Nephron (organoid): ENCODE data around the gene KRI1.
A peak's percentile ranks its signal among the peaks of the same experiment; 100 is the strongest.

Experiments
- H3K27ac Mint-ChIP-seq, 3 experiments: 2 replicates each; pipeline ENCODE4 v1.8.0; 2020; ENCODE audit warnings: mixed read lengths in 3 of 3, mild to moderate bottlenecking in 2 of 3, moderate library complexity in 1 of 3
- H3K27me3 Mint-ChIP-seq: 2 replicates; pipeline ENCODE4 v1.8.0; 2021; ENCODE audit warnings: low read depth, mild to moderate bottlenecking, moderate library complexity, mixed read lengths
- H3K36me3 Mint-ChIP-seq: 2 replicates; pipeline ENCODE4 v1.8.0; 2020; ENCODE audit warnings: low read depth, mixed read lengths
- H3K4me1 Mint-ChIP-seq: 2 replicates; pipeline ENCODE4 v1.8.0; 2020; ENCODE audit warnings: mixed read lengths
- H3K4me3 Mint-ChIP-seq, 3 experiments: 2 replicates each; pipeline ENCODE4 v1.8.0; 2020; ENCODE audit warnings: mild to moderate bottlenecking in 3 of 3, mixed read lengths in 3 of 3, moderate library complexity in 2 of 3
- H3K9me3 Mint-ChIP-seq: 2 replicates; pipeline ENCODE4 v1.8.0; 2020; ENCODE audit warnings: mixed read lengths
- CTCF ChIP-seq, 3 experiments: fragments of 200-600 bp; sonication (generic); IDR thresholded peaks; one replicate each; pipeline ENCODE4 v1.5.0; 2021; ENCODE audit warnings: antibody characterized with exemption in 3 of 3; ENCODE audit not compliant: unreplicated experiment in 3 of 3

The KRI1 gene

DNA sequence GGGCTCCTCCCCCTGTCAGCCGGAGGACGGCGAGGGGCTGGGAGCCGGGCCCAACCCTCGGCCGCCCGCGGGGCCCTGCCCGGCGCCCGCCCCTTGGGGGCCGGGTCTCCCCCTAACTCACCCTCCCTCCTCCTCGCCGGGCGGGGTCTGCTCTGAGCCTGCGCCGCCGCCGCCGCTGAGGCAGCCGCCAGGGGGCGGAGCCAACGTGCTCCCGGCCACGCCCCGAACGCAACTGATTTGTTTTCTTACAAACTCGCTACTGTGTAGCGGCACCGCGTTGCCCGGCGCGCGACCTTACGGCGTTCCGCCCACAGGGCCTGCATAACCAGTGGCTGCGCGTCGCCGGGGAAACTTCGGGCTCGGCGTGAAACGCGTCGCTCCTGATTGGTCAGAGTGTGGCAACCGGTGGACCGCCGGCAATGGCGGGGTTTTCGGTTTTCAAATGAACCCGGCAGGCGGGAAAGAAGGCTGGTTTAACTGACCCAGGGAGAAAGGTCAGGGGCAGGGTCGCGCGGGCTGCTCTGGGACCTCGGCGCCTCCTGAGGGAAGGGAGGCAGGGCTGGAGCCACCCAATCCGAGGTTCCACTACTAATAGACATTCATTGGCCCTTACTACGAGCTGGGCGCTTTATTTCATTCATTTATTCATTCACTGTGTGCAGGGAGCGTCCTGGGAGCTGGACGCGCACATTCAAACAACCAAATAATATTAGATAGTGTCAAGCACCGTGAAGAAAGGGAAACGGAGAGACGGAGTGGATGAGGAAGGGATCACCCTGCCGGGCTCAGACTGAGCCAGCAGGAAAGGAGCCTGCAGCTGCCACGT is 3.2 kb upstream of the KRI1 start, which contains the start of gene CDKN2D:
CDKN2D (minus strand) TSS at position 154 of the 826 bp plus-strand sequence. CDS start 326 bp downstream, outside the sequence.
- Mint-ChIP-seq H3K27me3 (no peaks in the 10 kb centered on the region), H3K9me3 (no peaks in the 10 kb centered on the region), H3K4me3 (peak within 1 kb of the TSS; percentile 94 to 97 (median 95)), H3K4me1 (peaks cover 46% of the 10 kb centered on the region), H3K36me3 (no peaks in the 10 kb centered on the region), H3K27ac (peak within 1 kb of the TSS; percentile 89 to 93 (median 91))
- no peak for TF ChIP-seq CTCF (IDR thresholded peaks at IDR 0.05; ENCODE audit: unreplicated experiment in 3 of 3)

GRCh38 chr19:10568062-10568825 is 2.4 kb upstream of the KRI1 start:
- Mint-ChIP-seq H3K9me3 (no peaks in the 10 kb centered on the region), H3K4me3 (peak overlapping the region; percentile 94 to 97 (median 95)), H3K27ac (peak overlapping the region in 2 of 3 experiments; percentile 18 to 69), H3K27me3 (no peaks in the 10 kb centered on the region), H3K36me3 (no peaks in the 10 kb centered on the region), H3K4me1 (peaks cover 46% of the 10 kb centered on the region)
- TF ChIP-seq CTCF (IDR thresholded peaks at IDR 0.05; ENCODE audit: unreplicated experiment in 3 of 3), result no peak

DNA sequence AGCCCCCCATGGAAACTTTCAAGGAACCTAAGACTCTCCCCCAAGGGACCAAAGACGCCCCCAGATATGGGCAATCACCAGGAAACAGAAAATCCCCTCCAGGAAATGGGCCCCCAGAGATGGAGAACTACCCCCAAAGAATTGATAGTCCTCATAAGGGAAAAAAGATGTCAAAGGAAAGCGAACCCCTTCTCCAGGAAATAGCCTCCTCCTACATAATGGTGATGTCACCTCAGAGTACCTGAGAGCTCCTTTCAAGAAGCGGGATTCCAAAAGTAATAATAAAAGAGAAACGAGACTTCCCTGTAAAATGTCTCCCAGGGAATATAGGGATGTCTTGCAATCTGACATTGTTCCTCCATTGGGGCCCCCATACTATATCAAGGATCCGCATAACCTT is 1.8 kb upstream of the KRI1 start:
- Mint-ChIP-seq H3K27ac (peak overlapping the region in 2 of 3 experiments; percentile 18 to 69), H3K27me3 (no peaks in the 10 kb centered on the region), H3K9me3 (no peaks in the 10 kb centered on the region), H3K36me3 (no peaks in the 10 kb centered on the region), H3K4me3 (peak overlapping the region; percentile 94 to 97 (median 95)), H3K4me1 (peaks cover 46% of the 10 kb centered on the region)
- no peak for TF ChIP-seq CTCF (IDR thresholded peaks at IDR 0.05; ENCODE audit: unreplicated experiment in 3 of 3)

DNA sequence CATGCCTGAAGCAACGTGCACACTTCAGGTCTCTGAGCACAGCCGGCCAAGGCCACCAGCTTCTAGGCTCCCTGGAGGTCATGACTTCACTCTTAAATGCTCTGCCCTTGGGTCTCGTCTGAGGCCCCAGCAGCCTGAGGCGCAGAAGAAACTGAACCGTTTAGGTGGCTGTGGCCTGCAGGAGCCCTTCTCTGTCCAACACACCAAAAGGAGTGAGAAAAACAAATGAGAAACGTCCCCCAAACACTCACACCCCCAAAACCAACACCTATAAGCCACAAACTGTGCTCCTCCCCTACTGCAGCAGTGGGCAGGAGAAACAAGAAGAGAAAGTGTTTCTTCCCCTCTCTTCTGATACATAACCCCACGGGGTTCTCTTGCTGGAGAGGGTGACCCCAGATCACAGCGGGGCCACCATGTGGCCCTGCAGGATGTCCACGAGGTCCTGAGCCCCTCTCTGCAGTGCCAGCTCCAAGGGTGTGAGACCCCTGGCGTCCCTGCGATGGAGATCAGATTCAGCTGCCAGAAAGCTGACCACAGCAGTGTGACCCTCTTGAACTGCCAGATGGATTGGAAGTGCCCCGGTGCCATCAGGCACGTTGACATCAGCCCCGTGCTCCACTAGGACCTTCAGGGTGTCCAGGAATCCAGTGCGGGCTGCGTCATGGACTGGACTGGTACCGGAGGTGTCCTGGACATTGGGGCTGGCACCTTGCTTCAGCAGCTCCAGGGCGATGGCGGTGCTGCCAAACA is 1.0 kb upstream of the KRI1 start:
- Mint-ChIP-seq H3K27me3 (no peaks in the 10 kb centered on the region), H3K9me3 (no peaks in the 10 kb centered on the region), H3K4me3 (peak overlapping the region; percentile 94 to 97 (median 95)), H3K36me3 (no peaks in the 10 kb centered on the region), H3K4me1 (peaks cover 41% of the 10 kb centered on the region), H3K27ac (peak overlapping the region; percentile 60 to 89 (median 83))
- no peak for TF ChIP-seq CTCF (IDR thresholded peaks at IDR 0.05; ENCODE audit: unreplicated experiment in 3 of 3)

DNA sequence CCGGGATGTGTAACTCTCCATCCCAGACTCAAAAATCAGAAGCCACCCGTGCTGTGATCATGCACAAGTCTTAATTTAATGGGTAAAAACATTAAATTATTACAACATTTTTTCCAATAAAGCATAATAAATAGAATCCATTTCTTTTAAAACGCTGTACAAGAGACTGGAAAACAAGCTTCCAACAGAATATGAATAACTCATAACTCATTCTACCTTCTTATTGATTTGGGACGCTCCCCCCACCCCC is 523 bp upstream of the KRI1 start:
- H3K27me3 Mint-ChIP-seq, result no peaks in the 10 kb centered on the region
- peak overlapping the region; percentile 60 to 89 (median 83) for H3K27ac Mint-ChIP-seq
- H3K4me3 Mint-ChIP-seq, result peak overlapping the region; percentile 94 to 97 (median 95)
- peaks cover 3% of the 10 kb centered on the region for H3K36me3 Mint-ChIP-seq
- no peaks in the 10 kb centered on the region for H3K9me3 Mint-ChIP-seq
- TF ChIP-seq CTCF (IDR thresholded peaks at IDR 0.05; ENCODE audit: unreplicated experiment in 3 of 3), result no peak
- H3K4me1 Mint-ChIP-seq, result peaks cover 41% of the 10 kb centered on the region
